HepG2 (cell line): Measurements from ENCODE around the gene INHBB. TPM values are rescaled to one million over a fixed set of nuclear protein-coding genes. Genes with fewer than 3 reads are reported as not detected.

ENCODE experiments used
- ATAC-seq: fragments of 200-7000 bp; cut with Tn5 transposase; 3 replicates; pipeline ENCODE4 v1.9.1; 2020; ENCODE audit warnings: mild to moderate bottlenecking, moderate library complexity
- BruUV-seq: library from RNA; stranded (reverse); fragments of 400-500 nt; replicated peaks from 2 replicates; lab custom pipeline; 2021; lab: Mats Ljungman, UMichigan
- CTCF ChIA-PET: fragments of 300-600 bp; formaldehyde crosslinking; extraction: SDS; loops from one replicate; lab custom pipeline; 2021; ENCODE audit warnings: low total read pairs, inconsistent platforms, low intra/inter-chr PET ratio; lab: Yijun Ruan, JAX
- POLR2A ChIA-PET: fragments of 350-600 bp; sonication (Branson Sonifier 250); formaldehyde crosslinking; loops from one replicate; lab custom pipeline; 2020; ENCODE audit warnings: antibody characterized with exemption, inconsistent platforms; lab: Yijun Ruan, JAX
- DNase-seq: peaks from one replicate; pipeline ENCODE4 v3.0.0-alpha.2; 2015; ENCODE audit warnings: low spot score
- FAIRE-seq: peaks from 3 replicates; lab custom pipeline; 2011; peaks lifted over from hg19 to GRCh38; lab: Jason Lieb, UNC
- H2AFZ ChIP-seq: one replicate; pipeline ENCODE4 v1.6.1; 2011; ENCODE audit warnings: low read length, inconsistent platforms
- H3K27ac ChIP-seq: fragments of 300-600 bp; 3 replicates; pipeline ENCODE4 v1.8.0; 2011; ENCODE audit warnings: mixed run types, mild to moderate bottlenecking, mixed read lengths, low read length, inconsistent platforms; ENCODE audit not compliant: insufficient read depth; ENCODE audit errors: extremely low read length
- H3K27me3 ChIP-seq, 2 experiments: fragments of 200-600 bp in 1 of 2; 2 replicates in 1 of 2; 3 replicates in 1 of 2; pipeline versions ENCODE4 v1.6.0 to v1.8.0; 2011; ENCODE audit warnings: low read length in 2 of 2, mild to moderate bottlenecking in 2 of 2, moderate library complexity in 2 of 2, inconsistent platforms in 1 of 2; ENCODE audit not compliant: insufficient read depth in 2 of 2, control insufficient read depth in 1 of 2
- H3K36me3 ChIP-seq, 2 experiments: fragments of 200-600 bp in 1 of 2; replicated peaks in 1 of 2; 2 replicates in 1 of 2; 3 replicates in 1 of 2; pipeline versions ENCODE4 v1.5.1 to v1.8.0; 2011; ENCODE audit warnings: low read length in 2 of 2, inconsistent platforms in 1 of 2; ENCODE audit not compliant: insufficient read depth in 2 of 2, control insufficient read depth in 1 of 2
- H3K4me1 ChIP-seq: 2 replicates; pipeline ENCODE4 v1.5.1; 2012; ENCODE audit warnings: low read length, inconsistent platforms; ENCODE audit not compliant: insufficient read depth
- H3K4me2 ChIP-seq: 2 replicates; pipeline ENCODE4 v1.6.0; 2011; ENCODE audit warnings: low read depth, low read length, inconsistent platforms
- H3K4me3 ChIP-seq, 3 experiments: fragments of 200-600 bp in 1 of 3; sonication (generic), shearing (Covaris generic) in 1 of 3; replicated peaks in 1 of 3; 2 replicates each; pipeline ENCODE4 v1.5.1; 2011 to 2016; ENCODE audit warnings: low read length in 3 of 3, inconsistent platforms in 2 of 3, low read depth in 2 of 3, mild to moderate bottlenecking in 2 of 3, control low read depth in 1 of 3, mixed read lengths in 1 of 3; ENCODE audit not compliant: insufficient read depth in 1 of 3
- H3K79me2 ChIP-seq: one replicate; pipeline ENCODE4 v1.6.1; 2011; ENCODE audit warnings: low read length, inconsistent platforms; ENCODE audit not compliant: insufficient read depth
- H3K9ac ChIP-seq: 2 replicates; pipeline ENCODE4 v1.6.0; 2011; ENCODE audit warnings: mild to moderate bottlenecking, low read depth, low read length, inconsistent platforms; ENCODE audit not compliant: insufficient read depth
- H3K9me3 ChIP-seq: 2 replicates; pipeline ENCODE4 v1.5.1; 2012; ENCODE audit warnings: mild to moderate bottlenecking, low read length
- H4K20me1 ChIP-seq: 2 replicates; pipeline ENCODE4 v1.6.0; 2011; ENCODE audit warnings: inconsistent platforms, mild to moderate bottlenecking, low read length, moderate library complexity; ENCODE audit not compliant: insufficient read depth
- GFI1 ChIP-seq: sonication (generic); formaldehyde crosslinking; IDR thresholded peaks from 2 replicates; pipeline ENCODE4 v1.5.0; 2020; ENCODE audit warnings: missing genetic modification reagents, mild to moderate bottlenecking, borderline replicate concordance
- HCFC1 ChIP-seq: fragments of 150-350 bp; IDR thresholded peaks from 2 replicates; pipeline ENCODE4 v1.6.1; 2014; ENCODE audit warnings: low read depth, low read length
- HIVEP1 ChIP-seq: sonication (generic); formaldehyde crosslinking; IDR thresholded peaks from 2 replicates; pipeline ENCODE4 v1.4.0; 2020; ENCODE audit warnings: mild to moderate bottlenecking, missing genetic modification reagents
- MAZ ChIP-seq, 2 experiments: sonication (generic) in 1 of 2; formaldehyde crosslinking in 1 of 2; IDR thresholded peaks; 2 replicates each; pipeline versions ENCODE4 v1.5.0 to v1.6.1; 2012 to 2020; ENCODE audit warnings: low read depth in 2 of 2, mild to moderate bottlenecking in 2 of 2, borderline replicate concordance in 1 of 2, improper control_type of control experiment in 1 of 2, low read length in 1 of 2, missing genetic modification reagents in 1 of 2, moderate library complexity in 1 of 2
- NONO ChIP-seq, 2 experiments: fragments of 450-650 bp in 1 of 2; sonication (generic) in 1 of 2; formaldehyde crosslinking in 1 of 2; IDR thresholded peaks in 1 of 2; conservative IDR thresholded peaks in 1 of 2; 2 replicates each; pipeline versions ENCODE4 v1.6.1 to v1.8.0; 2017 to 2022; ENCODE audit warnings: mild to moderate bottlenecking in 1 of 2, missing genetic modification reagents in 1 of 2, moderate library complexity in 1 of 2
- PBX2 ChIP-seq: IDR thresholded peaks from 2 replicates; pipeline ENCODE4 v1.6.1; 2016; ENCODE audit warnings: control low read depth
- TCF7L2 ChIP-seq: IDR thresholded peaks from 2 replicates; pipeline ENCODE4 v1.6.1; 2011; ENCODE audit warnings: mild to moderate bottlenecking, low read depth, low read length, moderate library complexity
- ZBTB40 ChIP-seq, 2 experiments: fragments of 450-650 bp in 1 of 2; sonication (generic) in 1 of 2; formaldehyde crosslinking in 1 of 2; IDR thresholded peaks; 2 replicates each; pipeline versions ENCODE4 v1.6.1 to v1.8.0; 2016 to 2022; ENCODE audit warnings: antibody characterized with exemption in 1 of 2, mild to moderate bottlenecking in 1 of 2, missing genetic modification reagents in 1 of 2
- ZMYM2 ChIP-seq: sonication (generic); formaldehyde crosslinking; IDR thresholded peaks from 2 replicates; pipeline ENCODE4 v1.8.0; 2022; ENCODE audit warnings: mild to moderate bottlenecking, missing genetic modification reagents
- ZNF382 ChIP-seq: sonication (generic); formaldehyde crosslinking; IDR thresholded peaks from 2 replicates; pipeline ENCODE4 v1.5.0; 2020; ENCODE audit warnings: missing genetic modification reagents, mild to moderate bottlenecking, borderline replicate concordance
- ZNF850 ChIP-seq: sonication (generic); formaldehyde crosslinking; conservative IDR thresholded peaks from 2 replicates; pipeline ENCODE4 v1.9.0; 2021; ENCODE audit warnings: mild to moderate bottlenecking, missing genetic modification reagents
- ZSCAN29 ChIP-seq: sonication (generic); formaldehyde crosslinking; conservative IDR thresholded peaks from 2 replicates; pipeline ENCODE4 v1.4.0; 2020; ENCODE audit warnings: mild to moderate bottlenecking, missing genetic modification reagents
- WGBS: methylation state at CpG from one replicate; pipeline ENCODE4 v1.1.6; 2017; ENCODE audit warnings: low lambda C conversion rate; 5-methylcytosine and 5-hydroxymethylcytosine counted together
- in situ Hi-C: cut with HindIII; loops from 2 replicates; pipeline ENCODE4 v1.10.0; 2017; ENCODE audit warnings: low pct_unique_long_range_greater_than_20kb; ENCODE audit not compliant: extremely low pct_ligation_motif_present
- intact Hi-C: fragments of 100-400 bp; cut with micrococcal nuclease; formaldehyde crosslinking; loops from one replicate; pipeline ENCODE4 v1.10.0; 2022; ENCODE audit not compliant: unreplicated experiment
- polyA plus RNA-seq, 8 experiments: library from polyadenylated mRNA; depleted of rRNA in 3 of 8; stranded (reverse) in 7 of 8; unstranded in 1 of 8; fragments of >200 nt; fragmentation: Illumina TruSeq in 4 of 8; extraction: Trizol in 4 of 8; gene quantifications; 2 replicates each; pipeline versions ENCODE4 v1.2.1 to v1.2.3, GENCODE V29; 2011 to 2016; ENCODE audit warnings: low read depth in 4 of 8, missing spikeins in 1 of 8, mixed read lengths in 1 of 8; ENCODE audit not compliant: insufficient read depth in 1 of 8
- total RNA-seq, 5 experiments: library from RNA; depleted of rRNA; stranded (reverse); fragments of >200 nt; fragmentation: Illumina TruSeq; extraction: Trizol; gene quantifications; 2 replicates each; pipeline ENCODE4 v1.2.3, GENCODE V29; 2016; ENCODE audit warnings: low read depth in 1 of 5

The INHBB gene
- total and polyA plus RNA-seq, 2 of the 13 experiments (the other 11 are each of a cell fraction or from before 2014, with no cell fraction given) = 0.20 to 1.7 TPM

- no peak overlapping the region for H3K4me2 ChIP-seq
- no peak overlapping the region for H3K4me3 ChIP-seq
- ChIA-PET POLR2A (no interaction called here), CTCF (no interaction called here)
- peaks cover 16% of the 10 kb centered on the region for H3K4me1 ChIP-seq
- DNase-seq (no peak), ATAC-seq (no peak), FAIRE-seq (no peak)
- no peak overlapping the region for H3K9ac ChIP-seq
- no peak overlapping the region for H3K27ac ChIP-seq
- H3K36me3 ChIP-seq = no peaks in the 10 kb centered on the region
- H3K27me3 ChIP-seq = peaks cover 35 to 93% of the 10 kb centered on the region in 2 experiments
- intact Hi-C loops (loop anchor here (10.0 kb wide), 1 partner anchor 356 kb away; no protein-coding TSS in a partner anchor), in situ Hi-C loops (loop anchor here (10.0 kb wide), 1 partner anchor 114 kb away; no protein-coding TSS in a partner anchor)
- H3K79me2 ChIP-seq = no peaks in the 10 kb centered on the region
- no peaks in the 10 kb centered on the region for H3K9me3 ChIP-seq
- no TSS peak for BruUV-seq
- H4K20me1 ChIP-seq = no peaks in the 10 kb centered on the region
- no peak overlapping the region for H2AFZ ChIP-seq
- WGBS = 58% methylated on average over 9 of the region's 10 CpGs
- TF ChIP-seq TCF7L2 = no peak
- no peak for TF ChIP-seq HCFC1
- no peak for TF ChIP-seq NONO (IDR thresholded peaks at IDR 0.05)
- no peak for TF ChIP-seq NONO (CRISPR knock-in tag; conservative IDR thresholded peaks at IDR 0.05)
- TF ChIP-seq GFI1 (CRISPR knock-in tag) = no peak
- no peak for TF ChIP-seq ZNF382
- no peak for TF ChIP-seq ZBTB40 (IDR thresholded peaks at IDR 0.05)
- TF ChIP-seq ZBTB40 (CRISPR knock-in tag; IDR thresholded peaks at IDR 0.05) = no peak
- no peak for TF ChIP-seq ZNF850
- TF ChIP-seq PBX2 = no peak
- TF ChIP-seq HIVEP1 (CRISPR knock-in tag) = no peak
- no peak for TF ChIP-seq ZMYM2 (CRISPR knock-in tag)
- no peak for TF ChIP-seq ZSCAN29 (CRISPR knock-in tag)
- TF ChIP-seq MAZ (IDR thresholded peaks at IDR 0.05; ENCODE audit: borderline replicate concordance, low read depth, low read length) = no peak
- no peak for TF ChIP-seq MAZ (CRISPR knock-in tag; IDR thresholded peaks at IDR 0.05; ENCODE audit: low read depth)
Measured at GRCh38 chr2:120319123-120319522, 26.8 kb upstream of the INHBB start.
